Neuronal stem cell (in vitro differentiated cells): ENCODE results near the gene TEX51.
A peak's percentile ranks its signal among the peaks of the same experiment; 100 is the strongest.

Source experiments
- DNase-seq: peaks from one replicate; pipeline ENCODE4 v3.0.0-alpha.2; 2013; ENCODE audit warnings: low spot score
- H2AFZ ChIP-seq: one replicate; pipeline ENCODE4 v1.6.1; 2013; ENCODE audit warnings: mild to moderate bottlenecking, low read length, inconsistent platforms
- H2AK5ac ChIP-seq: 2 replicates; pipeline ENCODE4 v1.6.1; 2013; ENCODE audit warnings: low read depth, mild to moderate bottlenecking, inconsistent platforms, low read length, moderate library complexity, mixed read lengths
- H2BK120ac ChIP-seq: 2 replicates; pipeline ENCODE4 v1.6.1; 2013; ENCODE audit warnings: low read depth, mild to moderate bottlenecking, inconsistent platforms, low read length, moderate library complexity, mixed read lengths
- H2BK12ac ChIP-seq: one replicate; pipeline ENCODE4 v1.6.1; 2013; ENCODE audit warnings: low read length, inconsistent platforms
- H2BK15ac ChIP-seq: 2 replicates; pipeline ENCODE4 v1.6.1; 2013; ENCODE audit warnings: mild to moderate bottlenecking, low read length, inconsistent platforms, mixed read lengths
- H2BK5ac ChIP-seq: one replicate; pipeline ENCODE4 v1.6.1; 2013; ENCODE audit warnings: inconsistent platforms, mild to moderate bottlenecking, low read length, moderate library complexity
- H3K14ac ChIP-seq: one replicate; pipeline ENCODE4 v1.6.1; 2013; ENCODE audit warnings: low read length, inconsistent platforms
- H3K18ac ChIP-seq: 2 replicates; pipeline ENCODE4 v1.6.1; 2013; ENCODE audit warnings: low read length, inconsistent platforms
- H3K23ac ChIP-seq: 2 replicates; pipeline ENCODE4 v1.6.1; 2013; ENCODE audit warnings: low read depth, mild to moderate bottlenecking, mixed read lengths, low read length, inconsistent platforms; ENCODE audit not compliant: poor library complexity
- H3K27ac ChIP-seq: replicated peaks from 3 replicates; pipeline ENCODE4 v1.5.1; 2013; ENCODE audit warnings: low read length, inconsistent platforms
- H3K27me3 ChIP-seq, 3 experiments: 2 replicates each; pipeline ENCODE4 v1.6.1; 2013; ENCODE audit warnings: low read length in 3 of 3, mild to moderate bottlenecking in 2 of 3, inconsistent platforms in 1 of 3, low read depth in 1 of 3, mixed read lengths in 1 of 3, moderate library complexity in 1 of 3; ENCODE audit not compliant: control insufficient read depth in 3 of 3, insufficient read depth in 3 of 3
- H3K36me3 ChIP-seq, 2 donors: replicated peaks in 1 of 2; 2 replicates each; pipeline ENCODE4 v1.6.1; 2013; ENCODE audit warnings: low read length in 2 of 2; ENCODE audit not compliant: control insufficient read depth in 2 of 2, insufficient read depth in 2 of 2
- H3K4ac ChIP-seq: 2 replicates; pipeline ENCODE4 v1.6.1; 2013; ENCODE audit warnings: inconsistent platforms, mild to moderate bottlenecking, low read length, moderate library complexity
- H3K4me1 ChIP-seq, 2 donors: 1 replicate in 1 of 2; 2 replicates in 1 of 2; pipeline ENCODE4 v1.6.1; 2013; ENCODE audit warnings: low read length in 2 of 2, low read depth in 1 of 2; ENCODE audit not compliant: control insufficient read depth in 2 of 2, insufficient read depth in 1 of 2
- H3K4me2 ChIP-seq: one replicate; pipeline ENCODE4 v1.6.1; 2013; ENCODE audit warnings: mild to moderate bottlenecking, low read length, inconsistent platforms; ENCODE audit not compliant: insufficient read depth, poor library complexity, severe bottlenecking
- H3K4me3 ChIP-seq, 2 donors: 2 replicates each; pipeline ENCODE4 v1.5.1; 2013; ENCODE audit warnings: low read length in 2 of 2, mild to moderate bottlenecking in 2 of 2, inconsistent platforms in 1 of 2, moderate library complexity in 1 of 2
- H3K79me1 ChIP-seq: one replicate; pipeline ENCODE4 v1.6.1; 2013; ENCODE audit warnings: low read depth, mild to moderate bottlenecking, inconsistent platforms, low read length, moderate library complexity
- H3K9ac ChIP-seq: one replicate; pipeline ENCODE4 v1.6.1; 2013; ENCODE audit warnings: mild to moderate bottlenecking, low read depth, low read length, inconsistent platforms; ENCODE audit not compliant: poor library complexity
- H3K9me3 ChIP-seq, 2 donors: replicated peaks in 1 of 2; 2 replicates each; pipeline versions ENCODE3 to v1.6.1; 2013; ENCODE audit warnings: low read length in 2 of 2, mild to moderate bottlenecking in 2 of 2, inconsistent platforms in 1 of 2, low read depth in 1 of 2, mixed read lengths in 1 of 2, moderate library complexity in 1 of 2; ENCODE audit not compliant: control insufficient read depth in 2 of 2, insufficient read depth in 1 of 2
- H4K8ac ChIP-seq: one replicate; pipeline ENCODE4 v1.6.1; 2013; ENCODE audit warnings: low read depth, mild to moderate bottlenecking, inconsistent platforms, low read length, moderate library complexity
- H4K91ac ChIP-seq: one replicate; pipeline ENCODE4 v1.6.1; 2013; ENCODE audit warnings: low read length, low read depth, mild to moderate bottlenecking, inconsistent platforms; ENCODE audit not compliant: poor library complexity
- WGBS, 2 donors: extraction: QIAGEN DNeasy Blood & Tissue Kit; methylation state at CpG; one replicate each; pipeline ENCODE4 v1.1.7; 2013; ENCODE audit warnings: missing lambda C conversion rate in 2 of 2, mixed read lengths in 1 of 2; ENCODE audit not compliant: insufficient read length in 2 of 2, insufficient replicate concordance in 1 of 2; ENCODE audit errors: extremely low coverage in 2 of 2; 5-methylcytosine and 5-hydroxymethylcytosine counted together

TEX51 gene

GRCh38 chr2:126946318-126947102 is 47.8 kb downstream of the TEX51 start:
- no peak for DNase-seq
- Histone ChIP-seq H3K79me1 (no peaks in the 10 kb centered on the region), H3K27ac (no peak overlapping the region), H3K4me1 (no peaks in the 10 kb centered on the region), H4K8ac (no peak overlapping the region), H2BK120ac (no peak overlapping the region), H3K14ac (no peak overlapping the region), H3K4me2 (no peak overlapping the region), H3K27me3 (no peaks in the 10 kb centered on the region), H3K23ac (no peak overlapping the region), H2AFZ (no peak overlapping the region), H2BK5ac (no peak overlapping the region), H2BK12ac (no peak overlapping the region), H3K36me3 (no peaks in the 10 kb centered on the region), H3K4ac (no peak overlapping the region), H2AK5ac (no peak overlapping the region), H3K18ac (no peak overlapping the region), H3K9me3 (peaks cover 0 to 5% of the 10 kb centered on the region in 2 donors), H2BK15ac (no peak overlapping the region), H3K4me3 (peak overlapping the region in 1 of 2 donors; percentile 5), H4K91ac (no peak overlapping the region), H3K9ac (no peak overlapping the region)
- WGBS, 2 donors, result no CpG with 5 or more reads among the region's 7 CpGs

DNA sequence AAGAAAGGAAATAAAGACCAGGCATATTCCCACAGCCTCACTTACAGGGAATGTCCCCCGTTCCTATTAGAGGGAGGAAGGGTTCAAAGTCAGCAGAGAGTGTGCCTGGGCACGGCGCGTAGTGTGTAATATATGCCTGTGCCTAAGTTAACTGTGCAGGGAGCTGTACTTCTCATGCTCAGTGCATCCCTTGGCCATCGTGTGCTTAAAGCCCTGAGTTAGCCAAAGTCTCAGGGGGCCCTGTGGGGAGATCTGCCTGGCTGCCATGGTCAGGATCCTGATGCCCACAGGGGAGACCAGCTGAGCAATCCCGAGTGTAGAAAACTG is 48.4 kb downstream of the TEX51 start:
- no peak overlapping the region for H2AFZ ChIP-seq
- H3K79me1 ChIP-seq, result no peaks in the 10 kb centered on the region
- no peak overlapping the region for H2BK15ac ChIP-seq
- no peak overlapping the region for H4K91ac ChIP-seq
- no peaks in the 10 kb centered on the region for H3K36me3 ChIP-seq
- no peak overlapping the region for H4K8ac ChIP-seq
- no peak overlapping the region for H3K4me2 ChIP-seq
- H2BK5ac ChIP-seq, result no peak overlapping the region
- no peaks in the 10 kb centered on the region for H3K4me1 ChIP-seq
- no peak overlapping the region for H3K9ac ChIP-seq
- H3K4ac ChIP-seq, result no peak overlapping the region
- H3K23ac ChIP-seq, result no peak overlapping the region
- no peak for DNase-seq
- H2BK12ac ChIP-seq, result no peak overlapping the region
- H3K9me3 ChIP-seq, result peaks cover 0 to 5% of the 10 kb centered on the region in 2 donors
- no peak overlapping the region for H3K27ac ChIP-seq
- no peak overlapping the region for H3K18ac ChIP-seq
- no peak overlapping the region for H3K14ac ChIP-seq
- no peak overlapping the region for H2BK120ac ChIP-seq
- H3K4me3 ChIP-seq, result no peak overlapping the region
- no peak overlapping the region for H2AK5ac ChIP-seq
- no CpG with 5 or more reads among the region's 6 CpGs for WGBS, 2 donors
- no peaks in the 10 kb centered on the region for H3K27me3 ChIP-seq

GRCh38 chr2:126949775-126950174 is 51.1 kb downstream of the TEX51 start:
- Histone ChIP-seq H2BK5ac (no peak overlapping the region), H2AK5ac (no peak overlapping the region), H3K79me1 (no peaks in the 10 kb centered on the region), H4K91ac (no peak overlapping the region), H3K27ac (no peak overlapping the region), H3K27me3 (no peaks in the 10 kb centered on the region), H3K9ac (no peak overlapping the region), H3K4me2 (no peak overlapping the region), H3K9me3 (peaks cover 0 to 2% of the 10 kb centered on the region in 2 donors), H3K4me1 (no peaks in the 10 kb centered on the region), H3K14ac (no peak overlapping the region), H3K36me3 (no peaks in the 10 kb centered on the region), H3K4me3 (no peak overlapping the region), H2BK15ac (no peak overlapping the region), H3K18ac (no peak overlapping the region), H4K8ac (no peak overlapping the region), H2AFZ (no peak overlapping the region), H3K4ac (no peak overlapping the region), H2BK120ac (no peak overlapping the region), H3K23ac (no peak overlapping the region), H2BK12ac (no peak overlapping the region)
- DNase-seq, result no peak
- WGBS, 2 donors, result no CpG with 5 or more reads among the region's 9 CpGs

DNA sequence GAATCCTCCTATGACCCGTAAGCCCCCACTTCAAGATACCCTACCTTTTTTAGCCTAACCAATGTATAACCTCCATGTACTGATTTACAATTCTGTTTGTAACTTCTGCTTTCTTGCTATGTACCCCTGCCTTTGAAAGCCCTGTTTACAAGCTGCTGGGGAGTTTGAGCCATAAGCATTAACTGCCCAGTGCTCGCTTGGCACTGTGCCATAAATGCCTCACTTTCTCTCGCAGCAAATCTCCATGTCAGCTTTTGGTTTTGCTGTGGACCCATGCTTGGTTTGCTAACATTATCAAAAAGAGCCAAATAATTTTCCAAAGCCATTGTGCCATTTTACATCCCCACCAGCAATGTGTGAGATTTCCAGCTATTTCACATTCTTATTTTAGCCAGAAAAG is 51.8 kb downstream of the TEX51 start:
- H3K27ac ChIP-seq, result no peak overlapping the region
- no peak overlapping the region for H2AK5ac ChIP-seq

More for the DNA sequence above, 51.8 kb downstream of the TEX51 start:
- Histone ChIP-seq H4K91ac (no peak overlapping the region), H3K4me2 (no peak overlapping the region), H3K9me3 (no peaks in the 10 kb centered on the region), H3K36me3 (no peaks in the 10 kb centered on the region), H3K18ac (no peak overlapping the region), H2BK120ac (no peak overlapping the region), H3K4me3 (no peak overlapping the region), H2BK5ac (no peak overlapping the region), H3K4ac (no peak overlapping the region), H2BK12ac (no peak overlapping the region), H3K79me1 (no peaks in the 10 kb centered on the region), H4K8ac (no peak overlapping the region), H2BK15ac (no peak overlapping the region), H3K9ac (no peak overlapping the region), H3K4me1 (no peaks in the 10 kb centered on the region), H3K27me3 (no peaks in the 10 kb centered on the region), H3K14ac (no peak overlapping the region), H3K23ac (no peak overlapping the region), H2AFZ (no peak overlapping the region)
- no CpG with 5 or more reads among the region's 3 CpGs for WGBS, 2 donors
- DNase-seq, result no peak
